ENCODE measurements around the gene FBXO47.
"Not testable (repeated sequence)": the region's sequence is repeated elsewhere in the genome, so short reads cannot be mapped to it uniquely, and the experiment has no call there.

The FBXO47 gene

DNA sequence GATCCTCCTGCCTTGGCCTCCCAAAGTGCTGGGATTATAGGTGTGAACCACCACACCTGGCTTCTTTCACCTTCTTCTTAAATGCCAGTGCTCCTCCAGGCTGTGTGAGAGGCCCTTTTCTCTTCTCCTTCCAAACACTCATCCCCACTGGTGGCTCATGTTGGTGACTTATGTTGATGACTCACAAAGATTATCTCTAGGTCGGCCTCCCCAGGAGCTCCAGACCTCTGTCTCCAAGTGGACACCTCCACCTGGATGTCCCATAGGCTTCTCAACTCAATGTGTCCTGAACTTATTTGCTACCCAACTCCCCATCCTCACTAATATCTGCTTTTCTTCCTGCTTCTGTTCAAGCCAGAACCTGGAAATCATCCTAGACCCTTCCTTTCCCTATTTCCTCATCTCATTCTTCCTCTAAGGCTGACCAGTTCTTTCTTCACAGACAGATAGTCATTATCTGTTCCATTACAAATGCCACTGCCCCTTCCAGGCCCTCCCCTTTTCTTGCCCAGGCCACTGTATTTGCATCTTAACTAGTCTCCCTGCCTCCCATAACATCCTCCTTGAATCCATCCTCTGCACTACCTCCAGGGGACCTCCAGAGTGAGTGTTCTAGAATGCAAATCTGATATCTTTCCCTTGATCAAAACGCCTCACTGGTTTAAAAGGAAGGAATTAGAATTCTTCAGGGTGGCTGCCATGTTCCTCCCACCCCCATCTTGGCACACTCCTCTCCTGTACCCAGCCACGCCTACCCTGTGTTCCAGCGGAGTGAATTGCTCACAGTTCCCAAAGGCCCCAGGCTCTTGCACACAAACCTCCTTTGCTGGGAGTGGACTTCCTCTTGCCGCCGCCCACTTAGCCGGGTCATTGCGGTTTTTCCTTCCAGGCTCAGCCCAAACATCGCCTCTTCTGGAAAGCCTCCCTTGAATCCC is 34.8 kb upstream of the FBXO47 start:
- Histone ChIP-seq H3K9me3 (ENCODE audit: control insufficient read depth, insufficient read depth, low read length) (no peaks in the 10 kb centered on the region), H3K27me3 (ENCODE audit: control insufficient read depth, insufficient read depth, low read length) (no peaks in the 10 kb centered on the region), H3K36me3 (ENCODE audit: control insufficient read depth, insufficient read depth, low read length) (no peaks in the 10 kb centered on the region), H3K4me1 (ENCODE audit: control insufficient read depth, insufficient read depth, low read length) (no peaks in the 10 kb centered on the region), H3K4me3 (ENCODE audit: low read depth, low read length) (no peak overlapping the region), H3K9ac (ENCODE audit: low read depth, low read length) (no peak overlapping the region)

DNA sequence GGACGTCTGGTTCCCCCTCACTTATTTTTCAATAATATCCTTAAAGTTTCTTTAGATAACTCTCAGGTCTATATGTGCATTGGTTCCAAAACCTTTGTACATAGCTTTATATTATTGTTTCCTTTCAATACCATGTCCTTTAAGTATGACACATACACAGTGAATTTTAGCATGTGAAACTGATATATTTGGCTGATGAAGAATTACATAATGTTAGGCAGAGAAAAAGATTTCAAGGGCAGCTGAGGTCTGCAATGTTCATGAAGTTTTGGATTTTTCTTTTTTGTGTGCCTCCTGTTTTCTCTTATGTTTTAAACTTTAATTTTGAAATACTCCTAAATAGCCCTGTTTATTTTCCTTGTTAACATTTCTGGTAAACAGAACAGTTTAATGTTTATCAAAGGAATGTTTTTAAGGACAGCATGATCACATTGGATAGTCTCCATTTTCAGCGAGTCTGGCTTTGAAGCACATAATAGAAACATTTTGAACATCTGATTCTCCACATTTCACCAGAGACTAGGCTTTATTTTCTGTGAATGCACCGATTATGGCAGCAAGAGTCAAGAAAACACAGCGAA is 32.9 kb upstream of the FBXO47 start:
- Histone ChIP-seq H3K4me3 (ENCODE audit: low read depth, low read length) (no peak overlapping the region), H3K9me3 (ENCODE audit: control insufficient read depth, insufficient read depth, low read length) (no peaks in the 10 kb centered on the region), H3K27me3 (ENCODE audit: control insufficient read depth, insufficient read depth, low read length) (no peaks in the 10 kb centered on the region), H3K4me1 (ENCODE audit: control insufficient read depth, insufficient read depth, low read length) (no peaks in the 10 kb centered on the region), H3K9ac (ENCODE audit: low read depth, low read length) (no peak overlapping the region), H3K36me3 (ENCODE audit: control insufficient read depth, insufficient read depth, low read length) (no peaks in the 10 kb centered on the region)

GRCh38 chr17:38996660-38997337 is 29.6 kb upstream of the FBXO47 start:
- Histone ChIP-seq H3K4me1 (ENCODE audit: control insufficient read depth, insufficient read depth, low read length) (no peaks in the 10 kb centered on the region), H3K4me3 (ENCODE audit: low read depth, low read length) (no peak overlapping the region), H3K9ac (ENCODE audit: low read depth, low read length) (no peak overlapping the region), H3K9me3 (ENCODE audit: control insufficient read depth, insufficient read depth, low read length) (no peaks in the 10 kb centered on the region), H3K36me3 (ENCODE audit: control insufficient read depth, insufficient read depth, low read length) (no peaks in the 10 kb centered on the region), H3K27me3 (ENCODE audit: control insufficient read depth, insufficient read depth, low read length) (no peaks in the 10 kb centered on the region)

DNA sequence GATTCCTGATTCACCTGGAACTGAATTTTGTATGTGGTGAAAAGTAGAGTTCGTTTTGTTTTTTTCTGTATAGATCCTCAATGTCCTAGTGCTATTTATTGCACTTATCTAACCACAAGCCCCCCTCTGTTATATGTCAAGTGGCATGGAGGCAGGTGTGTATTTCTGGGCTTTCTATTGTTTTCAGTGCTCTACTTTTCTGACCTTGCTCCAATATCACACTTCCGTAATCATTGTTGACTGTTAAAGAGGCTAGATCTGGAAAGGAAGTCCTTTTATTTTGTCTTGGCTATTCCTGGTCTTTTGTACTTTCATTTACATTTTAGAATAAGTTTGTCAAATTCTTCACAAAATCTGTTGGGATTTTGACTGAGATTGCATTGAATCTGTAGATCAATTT is 26.8 kb upstream of the FBXO47 start:
- Histone ChIP-seq H3K27me3 (ENCODE audit: control insufficient read depth, insufficient read depth, low read length) (no peaks in the 10 kb centered on the region), H3K9me3 (ENCODE audit: control insufficient read depth, insufficient read depth, low read length) (no peaks in the 10 kb centered on the region)

DNA sequence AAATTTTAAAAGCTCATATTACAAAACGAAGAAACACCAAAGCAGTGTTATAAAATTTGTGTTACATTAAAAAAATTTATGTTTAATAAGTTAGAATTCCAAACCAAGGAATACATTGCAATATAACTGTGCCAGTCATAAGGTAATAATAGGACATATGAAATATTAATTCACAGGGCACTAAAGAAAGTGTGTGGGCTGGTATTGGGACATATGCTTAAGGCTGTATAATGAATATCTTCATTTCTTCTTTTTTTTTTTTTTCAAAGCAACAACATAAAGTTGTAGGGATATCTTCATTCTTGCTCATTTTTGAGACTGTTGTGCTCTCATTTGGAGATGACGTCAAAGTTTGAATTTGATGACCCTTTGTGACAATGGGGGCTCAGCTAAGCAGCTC is 17.5 kb upstream of the FBXO47 start:
- H3K9ac ChIP-seq (ENCODE audit: low read depth, low read length) = no peak overlapping the region
- H3K9me3 ChIP-seq (ENCODE audit: control insufficient read depth, insufficient read depth, low read length) = no peaks in the 10 kb centered on the region
- H3K4me3 ChIP-seq (ENCODE audit: low read depth, low read length) = no peak overlapping the region
- H3K4me1 ChIP-seq (ENCODE audit: control insufficient read depth, insufficient read depth, low read length) = no peaks in the 10 kb centered on the region
- no peaks in the 10 kb centered on the region for H3K27me3 ChIP-seq (ENCODE audit: control insufficient read depth, insufficient read depth, low read length)
- no peaks in the 10 kb centered on the region for H3K36me3 ChIP-seq (ENCODE audit: control insufficient read depth, insufficient read depth, low read length)

More for the DNA sequence above, 26.8 kb upstream of the FBXO47 start:
- no peaks in the 10 kb centered on the region for H3K36me3 ChIP-seq (ENCODE audit: control insufficient read depth, insufficient read depth, low read length)
- no peak overlapping the region for H3K9ac ChIP-seq (ENCODE audit: low read depth, low read length)
- H3K4me1 ChIP-seq (ENCODE audit: control insufficient read depth, insufficient read depth, low read length) = no peaks in the 10 kb centered on the region
- H3K4me3 ChIP-seq (ENCODE audit: low read depth, low read length) = no peak overlapping the region

DNA sequence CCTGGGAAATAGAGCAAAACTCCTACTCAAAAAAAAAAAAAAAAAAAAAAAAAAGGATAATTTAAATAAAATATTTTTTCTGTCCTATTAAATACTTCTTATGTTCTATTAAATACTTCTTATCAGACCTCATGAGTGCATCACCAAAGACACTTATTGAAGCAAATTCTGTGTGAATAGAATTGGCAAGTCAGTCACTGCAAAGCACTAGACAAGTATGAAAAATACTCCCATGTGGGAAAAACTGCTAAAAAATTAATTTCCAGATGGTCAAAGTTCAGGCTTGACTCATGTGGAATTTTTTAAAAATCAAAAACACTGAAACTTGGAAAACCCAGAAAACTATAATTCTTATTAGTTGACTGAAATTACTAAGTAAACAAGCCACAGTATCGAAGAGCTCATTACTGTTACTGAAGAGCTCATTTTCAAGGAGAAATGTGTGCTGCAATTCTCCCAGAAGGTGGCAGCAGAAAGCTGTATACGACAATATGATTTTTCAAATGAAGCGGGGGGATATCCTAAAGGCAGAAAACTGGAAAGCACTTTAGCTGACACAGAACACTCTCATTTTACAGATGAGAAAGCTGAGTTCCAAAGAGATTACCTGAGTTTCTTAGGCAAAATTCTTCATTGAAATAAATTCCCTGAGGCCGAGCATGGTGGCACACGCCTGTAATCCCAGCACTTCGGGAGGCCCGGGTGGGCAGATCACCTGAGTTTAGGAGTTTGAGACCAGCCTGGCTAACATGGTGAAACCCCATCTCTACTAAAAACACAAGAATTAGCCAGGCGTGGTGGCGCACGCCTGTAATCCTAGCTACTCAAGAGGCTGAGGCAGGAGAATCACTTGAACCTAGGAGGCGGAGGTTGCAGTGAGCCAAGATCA is 15.9 kb upstream of the FBXO47 start:
- no peak overlapping the region for H3K4me3 ChIP-seq (ENCODE audit: low read depth, low read length)
- no peaks in the 10 kb centered on the region for H3K9me3 ChIP-seq (ENCODE audit: control insufficient read depth, insufficient read depth, low read length)
- H3K9ac ChIP-seq (ENCODE audit: low read depth, low read length) = no peak overlapping the region
- H3K4me1 ChIP-seq (ENCODE audit: control insufficient read depth, insufficient read depth, low read length) = no peaks in the 10 kb centered on the region
- no peaks in the 10 kb centered on the region for H3K27me3 ChIP-seq (ENCODE audit: control insufficient read depth, insufficient read depth, low read length)
- H3K36me3 ChIP-seq (ENCODE audit: control insufficient read depth, insufficient read depth, low read length) = no peaks in the 10 kb centered on the region

DNA sequence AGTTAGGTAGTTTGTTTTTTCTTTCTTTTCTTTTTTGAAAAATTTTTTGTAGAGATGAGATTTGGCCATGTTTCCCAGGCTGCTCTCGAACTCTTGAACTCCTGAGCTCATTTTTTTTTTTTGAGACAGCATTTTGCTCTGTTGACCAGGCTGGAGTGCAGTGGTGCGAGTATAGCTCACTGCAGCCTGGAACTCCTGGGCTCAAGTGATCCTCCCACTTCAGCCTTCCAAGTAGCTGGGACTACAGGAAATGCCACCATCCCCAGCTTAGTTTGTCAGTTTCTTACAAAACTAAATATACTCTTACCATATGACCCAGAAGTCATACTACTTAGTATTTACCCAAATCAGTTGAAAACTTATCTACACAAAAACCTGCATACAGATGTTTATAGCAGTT is 14.4 kb upstream of the FBXO47 start:
- Histone ChIP-seq H3K4me3 (ENCODE audit: low read depth, low read length) (no peak overlapping the region), H3K9ac (ENCODE audit: low read depth, low read length) (no peak overlapping the region), H3K36me3 (ENCODE audit: control insufficient read depth, insufficient read depth, low read length) (no peaks in the 10 kb centered on the region), H3K27me3 (ENCODE audit: control insufficient read depth, insufficient read depth, low read length) (no peaks in the 10 kb centered on the region), H3K4me1 (ENCODE audit: control insufficient read depth, insufficient read depth, low read length) (no peaks in the 10 kb centered on the region), H3K9me3 (ENCODE audit: control insufficient read depth, insufficient read depth, low read length) (no peaks in the 10 kb centered on the region)

- H3K4me1 ChIP-seq (ENCODE audit: control insufficient read depth, insufficient read depth, low read length) = no peaks in the 10 kb centered on the region
- H3K4me3 ChIP-seq (ENCODE audit: low read depth, low read length) = no peak overlapping the region
- H3K9me3 ChIP-seq (ENCODE audit: control insufficient read depth, insufficient read depth, low read length) = no peaks in the 10 kb centered on the region
- no peaks in the 10 kb centered on the region for H3K36me3 ChIP-seq (ENCODE audit: control insufficient read depth, insufficient read depth, low read length)
- H3K27me3 ChIP-seq (ENCODE audit: control insufficient read depth, insufficient read depth, low read length) = no peaks in the 10 kb centered on the region
- no peak overlapping the region for H3K9ac ChIP-seq (ENCODE audit: low read depth, low read length)
These were observed 13.5 kb upstream of the FBXO47 start for GRCh38 chr17:38980490-38981217.

GRCh38 chr17:38978180-38978579 is 11.0 kb upstream of the FBXO47 start:
- Histone ChIP-seq H3K36me3 (ENCODE audit: control insufficient read depth, insufficient read depth, low read length) (no peaks in the 10 kb centered on the region), H3K9me3 (ENCODE audit: control insufficient read depth, insufficient read depth, low read length) (no peaks in the 10 kb centered on the region), H3K4me3 (ENCODE audit: low read depth, low read length) (no peak overlapping the region), H3K4me1 (ENCODE audit: control insufficient read depth, insufficient read depth, low read length) (no peaks in the 10 kb centered on the region), H3K9ac (ENCODE audit: low read depth, low read length) (no peak overlapping the region), H3K27me3 (ENCODE audit: control insufficient read depth, insufficient read depth, low read length) (no peaks in the 10 kb centered on the region)

- not testable (repeated sequence) for H3K27me3 ChIP-seq (ENCODE audit: control insufficient read depth, insufficient read depth, low read length); H3K36me3 ChIP-seq (ENCODE audit: control insufficient read depth, insufficient read depth, low read length); H3K9ac ChIP-seq (ENCODE audit: low read depth, low read length); H3K9me3 ChIP-seq (ENCODE audit: control insufficient read depth, insufficient read depth, low read length); H3K4me3 ChIP-seq (ENCODE audit: low read depth, low read length); H3K4me1 ChIP-seq (ENCODE audit: control insufficient read depth, insufficient read depth, low read length)
These were observed 9.0 kb upstream of the FBXO47 start for GRCh38 chr17:38976187-38976551.

DNA sequence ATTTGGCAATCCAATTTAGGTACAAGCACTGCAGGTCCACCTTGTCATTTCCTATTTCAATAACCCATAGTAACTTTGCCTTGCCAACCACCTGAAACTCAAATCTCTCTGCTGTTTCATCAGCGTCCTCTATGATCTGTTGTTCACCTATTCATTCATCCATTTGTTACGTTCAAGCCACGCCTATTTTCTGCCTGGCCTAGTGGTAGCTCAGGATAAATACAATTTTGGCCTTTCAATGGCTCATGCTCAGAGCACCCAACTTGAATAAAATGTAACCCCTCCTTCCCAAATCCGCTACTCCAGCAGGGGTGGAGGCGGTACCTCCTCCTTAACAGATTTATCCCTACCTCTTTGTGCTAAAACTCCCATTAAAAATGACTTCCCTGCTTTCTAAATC is 3.6 kb upstream of the FBXO47 start:
- Histone ChIP-seq H3K9me3 (ENCODE audit: control insufficient read depth, insufficient read depth, low read length) (no peaks in the 10 kb centered on the region), H3K9ac (ENCODE audit: low read depth, low read length) (no peak overlapping the region), H3K4me3 (ENCODE audit: low read depth, low read length) (no peak overlapping the region), H3K27me3 (ENCODE audit: control insufficient read depth, insufficient read depth, low read length) (no peaks in the 10 kb centered on the region), H3K36me3 (ENCODE audit: control insufficient read depth, insufficient read depth, low read length) (no peaks in the 10 kb centered on the region), H3K4me1 (ENCODE audit: control insufficient read depth, insufficient read depth, low read length) (peaks cover 8% of the 10 kb centered on the region)
